GM10847 (cell line): Measurements from ENCODE around the gene FGFRL1.

Experiments
- POLR2A ChIP-seq: IDR thresholded peaks from 2 replicates; pipeline ENCODE4 v1.6.1; 2011; ENCODE audit not compliant: insufficient read length; ENCODE audit errors: extremely low read depth

Gene FGFRL1

GRCh38 chr4:1042352-1043055 lies 31.1 kb downstream of the FGFRL1 start:
- TF ChIP-seq POLR2A, result no peak

GRCh38 chr4:1043162-1043561 lies 31.7 kb downstream of the FGFRL1 start:
- TF ChIP-seq POLR2A, result no peak

GRCh38 chr4:1043651-1044468 lies 32.4 kb downstream of the FGFRL1 start:
- no peak for TF ChIP-seq POLR2A

GRCh38 chr4:1044469-1045192 lies 33.2 kb downstream of the FGFRL1 start:
- no peak for TF ChIP-seq POLR2A

- TF ChIP-seq POLR2A, result no peak
These were observed 33.8 kb downstream of the FGFRL1 start for GRCh38 chr4:1045193-1045594.

- no peak for TF ChIP-seq POLR2A
These were observed 34.3 kb downstream of the FGFRL1 start for GRCh38 chr4:1045595-1046201.

GRCh38 chr4:1047106-1047975 lies 35.9 kb downstream of the FGFRL1 start:
- no peak for TF ChIP-seq POLR2A

- TF ChIP-seq POLR2A, result no peak
These were observed 36.7 kb downstream of the FGFRL1 start for GRCh38 chr4:1047976-1048772.

- TF ChIP-seq POLR2A, result no peak
These were observed 37.6 kb downstream of the FGFRL1 start for GRCh38 chr4:1048773-1049590.

- TF ChIP-seq POLR2A, result no peak
These were observed 38.1 kb downstream of the FGFRL1 start for GRCh38 chr4:1049591-1049905.

- TF ChIP-seq POLR2A, result no peak
These were observed 39.2 kb downstream of the FGFRL1 start for GRCh38 chr4:1050486-1051213.

- TF ChIP-seq POLR2A, result no peak
These were observed 40.0 kb downstream of the FGFRL1 start for GRCh38 chr4:1051472-1051871.
